Hippocampal formation (tissue), 2 donors: Measurements from ENCODE around the gene TMEM256.

Experiments used
- DNase-seq, 2 donors: peaks; one replicate each; lab custom pipeline; 2025; lab: John Stamatoyannopoulos, UW

TMEM256 gene

DNA sequence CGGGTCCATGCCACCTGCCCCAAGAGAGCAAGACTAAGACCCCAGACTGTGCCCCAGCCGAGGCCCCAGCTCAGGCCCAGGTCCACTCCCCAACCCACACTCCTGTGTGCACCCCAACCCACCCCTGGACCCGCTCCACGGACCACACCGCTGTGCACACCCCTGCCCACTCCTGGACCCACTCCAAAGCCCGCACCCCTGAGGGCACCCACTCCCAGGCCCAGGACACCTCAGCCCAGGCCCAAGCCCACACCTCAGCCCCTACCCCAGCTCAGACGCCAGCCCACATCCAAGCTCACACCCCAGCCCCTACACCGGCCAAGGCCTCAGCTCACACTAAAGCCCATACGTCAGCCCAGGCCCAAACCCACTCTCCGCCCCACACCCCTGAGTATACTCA is 25.8 kb upstream of the TMEM256 start:
- DNase-seq, result no peak

DNA sequence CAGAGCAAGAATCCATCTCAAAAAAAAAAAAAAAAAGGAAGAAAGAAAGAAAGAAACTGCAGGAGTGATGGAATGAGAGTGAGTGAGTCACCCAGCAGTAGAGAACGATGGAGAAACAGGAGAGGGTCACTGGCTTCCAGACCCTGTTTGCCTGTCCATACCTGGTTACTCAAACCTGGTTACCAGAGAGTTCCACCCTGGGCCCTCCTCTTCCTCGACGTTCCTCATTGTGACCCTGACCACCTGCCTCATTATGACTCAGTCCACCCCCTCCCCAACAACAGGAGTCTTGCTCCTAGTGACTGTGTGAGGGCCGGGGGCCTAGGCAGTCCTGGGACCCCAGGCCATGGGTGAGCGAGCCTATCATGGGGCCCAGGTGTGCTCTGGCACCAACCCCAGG is 24.7 kb upstream of the TMEM256 start, which contains the start of gene SPEM3:
TSS of gene SPEM3 (plus strand) at position 301 of the 400 bp plus-strand sequence. CDS start at position 347, 46 bp downstream.
- no peak for DNase-seq

DNA sequence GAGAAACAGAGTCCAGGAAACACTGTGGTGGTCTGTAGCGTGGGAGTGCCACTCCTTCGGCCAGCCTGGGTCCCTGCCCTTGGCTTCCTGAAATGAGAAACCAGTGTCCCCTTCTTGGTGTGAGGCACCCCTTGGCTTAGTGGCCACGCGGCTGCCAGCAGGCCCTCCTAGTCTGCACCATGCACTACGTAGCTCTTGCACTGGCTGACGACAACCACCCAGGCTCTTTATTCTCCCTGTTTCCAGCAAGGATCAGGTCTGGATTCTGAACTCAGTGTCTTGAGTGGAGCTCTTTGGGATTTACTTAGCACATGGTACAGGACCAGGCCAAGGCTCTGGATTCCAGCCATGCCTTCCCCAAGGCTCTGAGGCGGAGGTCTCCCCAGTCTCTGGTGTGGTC is 23.7 kb upstream of the TMEM256 start:
- DNase-seq, result no peak

DNA sequence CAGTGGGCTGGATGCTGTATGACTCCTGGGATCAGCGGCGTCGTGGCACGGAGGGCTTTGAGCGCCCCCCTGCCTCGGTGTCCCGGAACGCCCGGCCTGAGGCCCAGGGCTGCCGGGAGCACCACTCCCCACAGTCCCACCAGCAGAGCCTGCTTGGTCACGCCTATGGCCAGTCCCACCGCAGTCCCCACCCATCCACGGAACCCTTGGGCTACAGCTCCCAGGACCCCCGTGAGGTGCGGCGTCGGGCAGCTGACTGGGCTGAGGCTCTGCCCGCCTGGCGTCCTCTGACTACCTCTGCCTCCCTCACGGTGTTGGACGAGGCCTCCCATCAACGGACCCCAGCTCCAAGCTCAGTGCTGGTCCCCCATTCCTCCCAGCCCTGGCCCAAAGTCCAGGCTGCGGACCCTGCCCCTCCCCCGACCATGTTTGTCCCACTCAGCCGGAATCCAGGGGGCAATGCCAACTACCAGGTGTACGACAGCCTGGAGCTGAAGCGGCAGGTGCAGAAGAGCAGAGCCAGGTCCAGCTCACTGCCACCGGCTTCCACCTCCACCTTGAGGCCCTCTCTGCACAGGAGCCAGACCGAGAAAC is 23.1 kb upstream of the TMEM256 start:
- DNase-seq, result no peak

DNA sequence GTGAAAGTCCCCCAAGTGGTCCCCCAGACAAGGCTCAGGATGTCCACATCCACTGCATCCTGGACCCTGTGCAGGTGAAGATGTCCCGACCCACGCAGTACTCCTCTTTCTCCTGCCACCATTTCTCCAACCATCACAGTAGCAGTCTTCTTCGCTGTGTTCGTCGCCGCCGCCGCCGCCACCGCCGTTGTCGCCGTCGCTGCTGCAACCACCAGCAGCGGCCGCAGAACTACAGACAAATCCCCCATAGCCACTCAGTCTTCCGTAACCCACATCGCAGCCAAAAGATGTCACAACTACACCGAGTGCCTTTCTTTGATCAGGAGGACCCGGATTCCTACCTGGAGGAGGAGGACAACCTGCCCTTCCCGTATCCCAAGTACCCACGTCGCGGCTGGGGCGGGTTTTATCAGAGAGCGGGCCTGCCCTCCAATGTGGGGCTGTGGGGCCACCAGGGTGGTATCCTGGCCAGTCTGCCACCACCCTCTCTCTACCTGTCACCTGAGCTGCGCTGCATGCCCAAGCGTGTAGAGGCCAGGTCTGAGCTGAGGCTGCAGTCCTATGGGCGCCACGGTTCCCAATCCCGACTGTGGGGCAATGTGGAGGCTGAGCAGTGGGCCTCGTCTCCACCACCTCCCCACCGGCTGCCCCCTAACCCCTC is 22.4 kb upstream of the TMEM256 start:
- DNase-seq, result no peak

DNA sequence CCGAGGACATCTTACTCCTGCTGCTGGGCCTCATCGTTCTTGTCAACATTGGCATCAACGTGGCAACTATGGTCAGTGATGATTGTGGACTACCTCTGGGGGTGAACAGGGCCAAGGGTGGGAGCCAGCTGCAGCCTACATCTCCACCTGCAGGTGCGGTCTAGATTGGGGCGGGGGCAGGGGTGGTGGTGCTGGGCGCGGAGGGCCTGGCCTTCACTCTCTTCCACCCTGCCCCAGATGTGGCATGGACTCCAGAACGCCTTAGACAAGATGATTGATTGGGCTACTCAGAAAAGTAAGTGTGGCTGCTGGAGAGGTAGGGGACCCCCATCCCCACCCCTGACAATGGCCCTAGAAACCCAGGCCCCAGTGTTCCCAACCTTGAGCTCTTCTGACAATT is 21.9 kb upstream of the TMEM256 start:
- no peak for DNase-seq

DNA sequence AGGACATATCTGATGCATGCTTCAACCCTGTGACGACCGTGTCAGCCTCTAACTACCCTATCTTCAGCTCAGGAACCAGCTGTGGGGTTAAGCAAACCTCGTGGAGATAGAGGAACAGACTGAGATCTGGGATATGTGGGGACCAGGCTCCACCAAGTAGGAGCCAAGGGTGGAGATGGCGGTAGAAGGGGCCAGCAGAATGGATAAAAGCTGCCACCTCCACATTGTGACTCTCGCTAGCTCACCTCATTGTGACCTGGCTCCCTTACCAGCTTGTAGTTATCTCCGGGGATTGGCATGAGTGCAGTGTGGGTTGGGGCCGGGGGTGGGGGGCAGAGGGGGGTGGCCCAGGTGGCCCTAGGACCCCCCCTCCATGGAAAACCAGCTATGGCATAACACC is 21.4 kb upstream of the TMEM256 start, which contains the start of gene SPEM2:
TSS of gene SPEM2 (plus strand) at position 301 of the 400 bp plus-strand sequence. CDS start at position 374, 73 bp downstream.
- no peak for DNase-seq

DNA sequence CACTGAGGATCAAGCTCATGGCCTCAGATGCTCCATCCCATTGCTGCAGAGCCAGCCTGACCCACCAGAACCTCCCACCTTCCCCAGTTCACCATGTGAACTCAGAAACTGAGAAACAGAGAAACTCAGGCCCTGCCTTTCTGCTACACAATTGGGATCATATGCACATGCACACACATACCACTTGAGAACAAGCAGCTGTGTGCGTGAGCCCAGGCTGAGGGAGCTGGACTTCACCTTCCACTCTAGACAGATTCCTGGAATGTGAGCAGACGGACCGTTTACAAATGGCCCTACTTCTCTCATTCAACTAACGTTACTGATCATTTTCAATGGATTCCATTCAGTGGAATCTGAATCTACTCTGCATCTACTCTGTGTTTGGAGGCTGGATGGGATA is 19.8 kb upstream of the TMEM256 start:
- DNase-seq, result no peak

DNA sequence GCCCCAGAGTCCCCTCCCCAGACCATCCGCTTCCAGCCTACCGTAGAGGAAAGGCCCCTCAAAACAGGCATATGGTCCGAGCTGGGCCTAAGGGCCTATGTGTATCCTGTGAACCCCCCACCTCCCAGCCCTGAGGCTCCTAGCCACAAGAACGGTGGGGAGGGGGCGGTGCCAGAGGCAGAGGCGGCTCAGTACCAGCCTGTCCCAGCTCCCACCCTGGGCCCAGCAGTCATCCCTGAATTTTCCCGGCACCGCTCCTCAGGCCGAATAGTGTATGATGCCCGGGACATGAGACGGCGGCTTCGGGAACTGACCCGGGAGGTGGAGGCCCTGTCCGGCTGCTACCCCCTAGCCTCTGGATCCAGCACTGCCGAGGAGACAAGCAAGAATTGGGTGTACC is 17.3 kb upstream of the TMEM256 start:
- no peak for DNase-seq

DNA sequence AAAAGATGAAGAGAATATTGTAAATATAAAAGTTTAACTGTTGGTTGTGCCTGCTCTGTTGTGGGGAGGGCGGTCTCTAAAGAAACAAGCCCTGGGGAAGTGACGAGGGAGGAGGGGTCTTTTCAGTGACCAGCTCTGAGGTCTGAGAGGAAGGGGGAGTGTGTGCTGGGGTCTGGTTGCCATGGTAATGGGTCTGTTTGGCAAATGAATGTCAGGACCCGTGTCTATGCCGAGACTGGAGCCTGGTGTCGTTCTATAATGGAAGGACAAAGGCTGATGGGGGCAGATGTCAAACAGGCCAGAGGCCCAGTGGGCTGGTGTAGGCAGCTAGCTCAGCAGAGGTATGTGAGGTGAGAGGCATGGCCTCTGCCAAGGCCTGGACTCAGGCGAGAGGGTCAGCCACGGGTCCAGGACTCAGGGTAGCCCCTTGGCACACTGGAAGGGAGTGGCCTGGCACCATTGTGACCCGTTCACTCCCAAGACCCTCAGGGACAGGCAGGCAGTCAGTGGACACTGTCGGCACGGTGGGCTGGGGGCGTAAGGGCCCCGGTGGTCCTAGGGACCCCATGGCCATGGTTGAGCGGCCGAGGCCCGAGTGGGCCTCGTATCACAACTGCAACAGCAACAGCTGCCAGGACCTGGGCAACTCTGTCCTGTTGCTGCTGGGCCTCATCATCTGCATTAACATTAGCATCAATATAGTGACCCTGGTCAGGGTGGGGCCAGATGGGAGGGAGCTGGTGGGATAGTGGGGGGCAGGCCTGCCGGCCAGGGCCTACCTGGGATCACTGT is 16.1 kb upstream of the TMEM256 start, which contains the start of gene SPEM1:
TSS of gene SPEM1 (plus strand) at position 506 of the 792 bp plus-strand sequence. CDS start at position 567, 61 bp downstream.
- DNase-seq, result no peak

DNA sequence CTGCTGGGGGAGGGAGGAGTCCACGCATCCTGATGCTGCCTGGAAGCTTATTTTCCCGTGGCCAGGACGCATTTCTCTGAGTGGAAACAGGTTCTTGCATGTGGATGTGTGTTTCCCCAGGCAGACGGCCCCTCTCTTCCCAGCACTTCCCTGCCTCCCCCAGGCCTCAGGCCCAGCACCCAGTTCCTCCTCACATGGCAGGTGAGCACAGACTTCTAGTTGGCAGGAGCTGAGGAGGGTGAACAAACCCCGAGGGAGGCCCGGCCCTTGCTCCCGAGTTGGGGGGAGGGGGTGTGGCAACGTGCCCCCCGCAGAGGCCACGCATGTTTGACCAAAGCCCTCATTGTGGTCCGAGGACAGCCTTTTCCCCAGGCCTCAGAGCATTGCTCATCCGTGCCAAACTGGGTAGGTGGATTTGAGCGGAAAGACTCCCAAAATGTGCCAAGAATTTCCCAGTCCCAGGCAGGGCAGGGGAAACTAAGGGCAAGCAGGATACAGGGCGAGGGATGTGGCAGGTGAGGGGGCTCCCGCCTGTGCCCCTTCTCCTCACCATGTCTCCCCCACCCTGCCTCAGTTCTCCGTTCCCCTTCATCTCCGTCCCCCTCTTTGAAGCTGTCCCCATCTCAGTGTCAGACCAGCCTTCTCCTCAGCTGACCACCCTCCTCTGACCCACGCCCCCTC is 14.7 kb upstream of the TMEM256 start:
- no peak for DNase-seq

DNA sequence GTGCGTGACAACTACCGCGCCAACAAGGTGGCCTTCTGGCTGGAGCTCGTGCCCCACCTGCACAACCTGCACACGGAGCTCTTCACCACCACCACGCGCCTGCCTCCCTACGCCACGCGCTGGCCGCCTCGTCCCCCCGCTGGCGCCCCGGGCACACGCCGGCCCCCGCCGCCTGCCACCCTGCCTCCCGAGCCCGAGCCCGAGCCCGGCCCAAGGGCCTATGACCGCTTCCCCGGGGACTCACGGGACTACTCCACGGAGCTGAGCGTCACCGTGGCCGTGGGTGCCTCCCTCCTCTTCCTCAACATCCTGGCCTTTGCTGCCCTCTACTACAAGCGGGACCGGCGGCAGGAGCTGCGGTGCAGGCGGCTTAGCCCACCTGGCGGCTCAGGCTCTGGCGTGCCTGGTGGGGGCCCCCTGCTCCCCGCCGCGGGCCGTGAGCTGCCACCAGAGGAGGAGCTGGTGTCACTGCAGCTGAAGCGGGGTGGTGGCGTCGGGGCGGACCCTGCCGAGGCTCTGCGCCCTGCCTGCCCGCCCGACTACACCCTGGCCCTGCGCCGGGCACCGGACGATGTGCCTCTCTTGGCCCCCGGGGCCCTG is 13.3 kb upstream of the TMEM256 start:
- no peak for DNase-seq

DNA sequence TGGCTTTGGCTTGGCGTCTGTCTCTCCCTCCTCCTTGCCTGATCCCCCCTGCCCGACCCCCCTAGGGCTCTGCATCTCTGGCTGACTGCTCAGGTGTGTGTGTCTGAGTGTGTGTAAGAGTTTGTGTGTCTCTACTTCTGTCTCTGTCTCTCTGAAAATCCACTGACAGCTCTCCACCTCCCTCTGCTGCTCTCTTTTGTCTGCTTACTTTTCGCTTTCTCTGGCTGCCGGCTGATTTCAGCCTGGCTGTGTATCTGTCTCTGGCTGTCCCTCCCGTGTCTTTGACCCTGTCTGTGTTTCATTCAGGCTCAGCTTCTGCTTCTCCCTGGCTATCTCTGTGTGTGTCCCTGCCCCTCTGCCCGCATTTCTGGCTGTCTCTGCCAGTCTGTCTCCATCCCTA is 12.4 kb upstream of the TMEM256 start:
- no peak for DNase-seq

DNA sequence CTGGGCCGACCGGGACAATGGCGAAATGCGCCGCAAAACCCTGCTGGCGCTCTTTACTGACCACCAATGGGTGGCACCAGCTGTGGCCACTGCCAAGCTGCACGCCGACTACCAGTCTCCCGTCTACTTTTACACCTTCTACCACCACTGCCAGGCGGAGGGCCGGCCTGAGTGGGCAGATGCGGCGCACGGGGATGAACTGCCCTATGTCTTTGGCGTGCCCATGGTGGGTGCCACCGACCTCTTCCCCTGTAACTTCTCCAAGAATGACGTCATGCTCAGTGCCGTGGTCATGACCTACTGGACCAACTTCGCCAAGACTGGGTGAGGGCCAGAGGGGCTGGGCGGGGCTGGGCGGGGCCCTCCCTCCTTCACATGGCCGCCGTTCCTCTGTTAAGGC is 11.9 kb upstream of the TMEM256 start:
- DNase-seq, result no peak

DNA sequence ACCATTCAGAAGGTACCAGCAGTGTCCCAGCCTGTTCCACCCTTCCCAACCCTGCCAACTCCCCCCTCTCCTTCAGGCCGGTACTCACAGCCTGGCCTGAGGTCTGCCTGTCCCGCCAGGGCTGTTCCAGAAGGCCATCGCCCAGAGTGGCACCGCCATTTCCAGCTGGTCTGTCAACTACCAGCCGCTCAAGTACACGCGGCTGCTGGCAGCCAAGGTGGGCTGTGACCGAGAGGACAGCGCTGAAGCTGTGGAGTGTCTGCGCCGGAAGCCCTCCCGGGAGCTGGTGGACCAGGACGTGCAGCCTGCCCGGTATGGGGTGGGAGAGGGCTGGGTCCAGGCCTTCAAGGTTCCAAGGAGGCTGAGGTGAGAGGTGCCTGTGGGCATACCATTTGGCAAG is 10.9 kb upstream of the TMEM256 start:
- DNase-seq, result no peak

DNA sequence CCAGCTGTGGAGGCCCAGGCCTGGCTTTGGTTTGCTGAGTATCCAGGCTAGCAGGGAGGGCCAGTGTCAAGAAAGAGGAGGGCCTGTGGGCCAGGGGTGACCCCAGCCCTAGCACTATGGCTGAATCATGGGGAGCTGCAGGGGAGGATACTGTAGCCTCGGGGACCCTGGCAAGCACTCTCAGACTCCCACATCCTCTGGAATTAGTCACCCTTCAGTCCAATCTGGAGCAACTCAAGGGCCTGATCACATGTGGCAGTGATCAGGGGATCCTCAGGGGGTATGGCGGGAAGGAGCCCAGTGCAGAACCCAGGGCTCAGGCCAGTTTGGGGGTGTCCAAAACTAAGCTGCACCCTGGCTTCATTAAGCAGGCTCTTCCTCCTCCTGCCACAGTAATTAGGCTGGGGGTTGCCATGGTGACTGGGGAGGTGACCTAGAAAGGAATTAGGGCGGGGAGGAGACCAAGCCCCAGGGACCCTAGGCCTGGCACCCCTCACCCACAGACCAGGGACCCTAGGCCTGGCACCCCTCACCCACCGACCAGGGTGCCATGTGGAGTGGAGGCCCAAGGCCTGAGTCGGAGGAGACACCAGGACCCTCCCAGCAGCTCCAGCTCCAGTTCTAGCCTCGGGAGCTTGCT is 9.6 kb upstream of the TMEM256 start:
- DNase-seq, result no peak

DNA sequence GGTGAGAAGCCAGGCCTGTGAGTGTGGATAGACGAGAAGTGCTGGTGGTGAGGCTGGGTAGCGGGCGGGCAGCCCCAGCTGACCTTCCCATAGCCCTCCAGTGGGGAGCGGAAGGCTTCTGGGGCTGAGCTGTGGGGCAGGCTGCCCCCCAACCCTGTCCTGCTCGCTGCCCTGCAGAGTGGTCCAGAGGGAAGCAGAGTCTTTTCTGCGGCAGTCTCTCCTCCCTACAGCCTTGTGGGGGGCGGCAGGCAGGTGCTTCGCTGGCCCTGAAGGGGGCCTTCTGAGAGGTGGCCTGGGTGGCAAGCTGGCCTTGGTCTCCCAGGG is 7.5 kb upstream of the TMEM256 start:
- no peak for DNase-seq

DNA sequence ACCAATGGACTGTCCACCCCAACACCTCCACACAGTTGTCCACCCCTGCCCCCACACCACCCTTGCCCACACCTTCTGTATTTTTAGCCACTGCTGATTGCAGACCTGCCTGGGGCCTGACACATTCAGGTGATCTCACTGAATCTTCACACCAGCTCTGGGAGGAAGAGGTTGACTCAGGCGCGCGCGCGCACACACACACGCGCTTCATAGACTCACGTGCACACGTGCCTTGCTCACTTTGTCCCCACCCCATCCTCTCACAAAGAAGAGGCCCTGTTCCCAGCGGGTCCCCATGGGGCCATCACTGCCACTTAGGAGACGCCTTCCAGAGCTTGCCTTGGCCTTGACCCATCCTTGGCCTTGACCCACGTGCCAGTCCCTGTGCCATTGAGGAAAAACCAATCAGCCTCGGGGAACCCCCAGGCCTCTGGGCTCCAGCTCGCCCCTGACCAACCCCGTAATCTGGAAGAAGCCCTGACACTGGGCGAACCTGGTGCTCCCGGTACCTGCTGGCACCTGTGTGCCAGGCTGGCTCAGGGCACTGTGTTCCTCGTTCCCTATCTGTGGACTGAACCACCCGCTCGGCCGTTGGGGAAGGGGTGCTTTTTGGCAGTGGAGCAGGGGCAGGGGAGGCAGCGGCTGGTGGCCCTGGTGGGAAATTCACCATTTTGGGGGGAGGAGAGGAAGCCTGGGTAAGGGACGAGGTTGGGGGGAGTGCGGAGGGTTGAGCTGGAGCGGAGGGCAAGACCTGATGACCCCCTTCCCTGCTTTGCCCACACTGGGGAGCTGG is 6.9 kb upstream of the TMEM256 start:
- DNase-seq, result no peak

DNA sequence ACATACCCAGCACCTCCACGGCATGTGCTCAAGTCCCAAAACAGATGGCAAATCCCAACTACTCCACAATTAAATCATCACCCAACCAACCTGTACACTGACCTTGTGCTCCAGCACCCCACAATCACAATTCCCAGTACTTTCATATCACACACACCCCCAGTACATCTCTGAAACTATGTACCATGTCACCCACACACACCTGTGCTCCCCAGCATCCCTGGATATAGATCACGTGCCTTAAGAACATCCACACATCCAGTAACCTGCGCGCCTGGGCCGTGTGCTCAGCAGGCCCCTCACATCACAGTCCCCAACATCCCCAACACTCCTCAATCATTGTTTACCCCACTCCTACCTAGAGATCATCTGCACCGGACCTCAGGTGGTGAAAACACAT is 5.8 kb upstream of the TMEM256 start:
- DNase-seq, result no peak

DNA sequence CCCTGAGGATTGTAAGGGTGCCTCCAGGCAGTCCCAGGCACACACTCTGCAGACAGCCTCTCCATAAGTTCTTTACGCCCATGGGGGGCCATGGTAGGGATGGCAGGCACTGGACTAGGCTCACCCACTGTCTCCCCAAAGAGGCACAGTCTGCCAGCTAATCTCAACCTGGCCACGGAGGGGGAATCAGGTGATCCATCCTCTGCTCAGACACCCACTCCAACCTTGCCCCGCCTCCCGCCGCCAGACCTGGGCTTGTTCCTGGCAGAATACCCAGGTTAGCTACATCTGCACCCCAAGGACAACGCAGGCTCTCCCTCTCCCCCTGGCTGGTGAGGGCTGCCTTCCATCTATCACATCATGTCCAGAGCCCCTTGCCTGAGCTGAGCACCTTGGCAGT is 5.0 kb upstream of the TMEM256 start:
- DNase-seq, result no peak

DNA sequence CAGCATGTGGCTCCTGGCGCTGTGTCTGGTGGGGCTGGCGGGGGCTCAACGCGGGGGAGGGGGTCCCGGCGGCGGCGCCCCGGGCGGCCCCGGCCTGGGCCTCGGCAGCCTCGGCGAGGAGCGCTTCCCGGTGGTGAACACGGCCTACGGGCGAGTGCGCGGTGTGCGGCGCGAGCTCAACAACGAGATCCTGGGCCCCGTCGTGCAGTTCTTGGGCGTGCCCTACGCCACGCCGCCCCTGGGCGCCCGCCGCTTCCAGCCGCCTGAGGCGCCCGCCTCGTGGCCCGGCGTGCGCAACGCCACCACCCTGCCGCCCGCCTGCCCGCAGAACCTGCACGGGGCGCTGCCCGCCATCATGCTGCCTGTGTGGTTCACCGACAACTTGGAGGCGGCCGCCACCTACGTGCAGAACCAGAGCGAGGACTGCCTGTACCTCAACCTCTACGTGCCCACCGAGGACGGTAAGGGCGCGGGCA is 4.4 kb upstream of the TMEM256 start:
- no peak for DNase-seq
